GM19438 (cell line): ENCODE measurements around the gene USP53.
A peak's percentile ranks its signal among the peaks of the same experiment; 100 is the strongest.
"Not testable (repeated sequence)": the region's sequence is repeated elsewhere in the genome, so short reads cannot be mapped to it uniquely, and the experiment has no call there.

Source experiments
- ATAC-seq: cut with Tn5 transposase; IDR thresholded peaks from one replicate; pipeline ENCODE4 v1.9.1; 2021; ENCODE audit warnings: low read depth; ENCODE audit not compliant: unreplicated experiment

The USP53 gene

GRCh38 chr4:119212234-119212963, at the start of gene USP53:
Gene USP53 (plus strand): TSS chr4:119212713. CDS start chr4:119239760, 27,047 bp downstream.
- peak; percentile 93 for ATAC-seq

GRCh38 chr4:119165767-119166166, 46.7 kb upstream of the USP53 start:
- ATAC-seq = no peak

GRCh38 chr4:119170195-119170594, 42.3 kb upstream of the USP53 start:
- ATAC-seq = no peak

- no peak for ATAC-seq
Measured at GRCh38 chr4:119172223-119172622, 40.3 kb upstream of the USP53 start.

- not testable (repeated sequence) for ATAC-seq
Measured at GRCh38 chr4:119173729-119174361, 38.7 kb upstream of the USP53 start.

GRCh38 chr4:119179011-119179410, 33.5 kb upstream of the USP53 start:
- no peak for ATAC-seq

- no peak for ATAC-seq
Measured at GRCh38 chr4:119184128-119184527, 28.4 kb upstream of the USP53 start.

- ATAC-seq = no peak
Measured at GRCh38 chr4:119189638-119190037, 22.9 kb upstream of the USP53 start.

- ATAC-seq = no peak
Measured at GRCh38 chr4:119190354-119190753, 22.2 kb upstream of the USP53 start.

GRCh38 chr4:119191505-119191904, 21.0 kb upstream of the USP53 start:
- no peak for ATAC-seq

GRCh38 chr4:119197772-119198212, 14.7 kb upstream of the USP53 start:
- ATAC-seq = no peak

- no peak for ATAC-seq
Measured at GRCh38 chr4:119204916-119205315, 7.6 kb upstream of the USP53 start.

- ATAC-seq = no peak
Measured at GRCh38 chr4:119205690-119206089, 6.8 kb upstream of the USP53 start.

- ATAC-seq = no peak
Measured at GRCh38 chr4:119206178-119206577, 6.3 kb upstream of the USP53 start.

- ATAC-seq = no peak
Measured at GRCh38 chr4:119207051-119207450, 5.5 kb upstream of the USP53 start.

- no peak for ATAC-seq
Measured at GRCh38 chr4:119209077-119209476, 3.4 kb upstream of the USP53 start.

- no peak for ATAC-seq
Measured at GRCh38 chr4:119209586-119209985, 2.9 kb upstream of the USP53 start.

- ATAC-seq = no peak
Measured at GRCh38 chr4:119210775-119211174, 1.7 kb upstream of the USP53 start.

GRCh38 chr4:119211867-119212233, 663 bp upstream of the USP53 start:
- peak; percentile 14 for ATAC-seq

- peak; percentile 59 for ATAC-seq
Measured at GRCh38 chr4:119212964-119213606, 572 bp downstream of the USP53 start.

- ATAC-seq = no peak
Measured at GRCh38 chr4:119218093-119218492, 5.6 kb downstream of the USP53 start.

GRCh38 chr4:119221412-119221811, 8.9 kb downstream of the USP53 start:
- ATAC-seq = no peak
